MCF 10A (cell line): ENCODE results near the gene IGF2BP3. TPM values are rescaled to one million over a fixed set of nuclear protein-coding genes. Genes with fewer than 3 reads are reported as not detected.

Experiments
- BruUV-seq: library from RNA; stranded (reverse); fragments of 400-500 nt; replicated peaks from 2 replicates; lab custom pipeline; 2021; lab: Mats Ljungman, UMichigan
- CTCF ChIA-PET: fragments of 300-600 bp; sonication (Branson Sonifier 250); formaldehyde crosslinking; extraction: SDS; loops from one replicate; lab custom pipeline; 2021; ENCODE audit warnings: antibody characterized with exemption, inconsistent platforms; lab: Yijun Ruan, JAX
- POLR2A ChIA-PET: fragments of 300-600, 350-650 bp; sonication (Branson Sonifier 250); formaldehyde crosslinking; extraction: SDS; loops from one replicate; lab custom pipeline; 2020; ENCODE audit warnings: antibody characterized with exemption, inconsistent platforms; lab: Yijun Ruan, JAX
- DNase-seq: peaks from one replicate; pipeline ENCODE4 v3.0.0-alpha.2; 2018; ENCODE audit not compliant: unreplicated experiment
- H3K27ac Mint-ChIP-seq: one replicate; pipeline ENCODE4 v1.8.0; 2022; ENCODE audit warnings: mild to moderate bottlenecking, low read depth, mixed read lengths; ENCODE audit not compliant: unreplicated experiment
- H3K27me3 Mint-ChIP-seq: one replicate; pipeline ENCODE4 v1.8.0; 2022; ENCODE audit warnings: mixed read lengths; ENCODE audit not compliant: insufficient read depth, unreplicated experiment
- H3K36me3 Mint-ChIP-seq: one replicate; pipeline ENCODE4 v1.8.0; 2022; ENCODE audit warnings: mild to moderate bottlenecking, moderate library complexity, mixed read lengths; ENCODE audit not compliant: insufficient read depth, unreplicated experiment
- H3K4me1 Mint-ChIP-seq: one replicate; pipeline ENCODE4 v1.8.0; 2022; ENCODE audit warnings: mixed read lengths; ENCODE audit not compliant: insufficient read depth, unreplicated experiment
- H3K4me3 Mint-ChIP-seq: one replicate; pipeline ENCODE4 v1.8.0; 2022; ENCODE audit warnings: mild to moderate bottlenecking, moderate library complexity, mixed read lengths; ENCODE audit not compliant: unreplicated experiment
- H3K9me3 Mint-ChIP-seq: one replicate; pipeline ENCODE4 v1.8.0; 2022; ENCODE audit warnings: mixed read lengths; ENCODE audit not compliant: unreplicated experiment
- CTCF ChIP-seq: fragments of 200-600 bp; IDR thresholded peaks from one replicate; pipeline ENCODE4 v1.8.0; 2022; ENCODE audit warnings: antibody characterized with exemption, mild to moderate bottlenecking; ENCODE audit not compliant: unreplicated experiment
- intact Hi-C: fragments of 100-400 bp; cut with micrococcal nuclease; formaldehyde crosslinking; loops from 2 replicates; pipeline ENCODE4 v1.14.1; 2022
- total RNA-seq: library from RNA; stranded (reverse); gene quantifications from 2 replicates; pipeline ENCODE4 v1.2.3, GENCODE V29; 2022

The IGF2BP3 gene
- total RNA-seq, 1 experiment from 2014 or later = 29.8 TPM

GRCh38 chr7:23279819-23280525 lies 190.3 kb downstream of the IGF2BP3 start:
- Mint-ChIP-seq H3K4me1 (no peaks in the 10 kb centered on the region), H3K27me3 (no peaks in the 10 kb centered on the region), H3K4me3 (no peak overlapping the region), H3K36me3 (no peaks in the 10 kb centered on the region), H3K27ac (no peak overlapping the region), H3K9me3 (no peaks in the 10 kb centered on the region)
- DNase-seq = no peak
- BruUV-seq = no TSS peak
- ChIA-PET POLR2A (interaction anchor here (1.2 to 1.4 kb wide), 2 partner anchors 14 to 20 kb away, joined by 4 to 7 read pairs; no protein-coding TSS in a partner anchor), CTCF (interaction anchor here (0.5 to 2.3 kb wide), 13 partner anchors 8 to 1863 kb away, joined by 3 to 12 read pairs (median 3); partner anchors contain the start of gene MALSU1)
- intact Hi-C loops = no loop called here
- no peak for TF ChIP-seq CTCF

- POLR2A ChIA-PET = interaction anchor here (1.1 kb wide), 1 partner anchor 9 kb away, joined by 3 read pairs; no protein-coding TSS in a partner anchor
- Mint-ChIP-seq H3K4me1 (peaks cover 6% of the 10 kb centered on the region), H3K4me3 (no peak overlapping the region), H3K36me3 (peaks cover 5% of the 10 kb centered on the region), H3K27me3 (no peaks in the 10 kb centered on the region), H3K27ac (no peak overlapping the region), H3K9me3 (no peaks in the 10 kb centered on the region)
- CTCF ChIA-PET = interaction anchor here (0.6 to 4.0 kb wide), 23 partner anchors 9 to 268 kb away, joined by 3 to 47 read pairs (median 4); no protein-coding TSS in a partner anchor
- intact Hi-C loops = loop anchor here (1.0 kb wide), 3 partner anchors 80 to 268 kb away; no protein-coding TSS in a partner anchor
- TF ChIP-seq CTCF = peak; percentile 74
- BruUV-seq = no TSS peak
- peak; percentile 83 for DNase-seq
These were observed 192.8 kb downstream of the IGF2BP3 start for GRCh38 chr7:23277359-23277989.

- ChIA-PET POLR2A (interaction anchor here (0.6 to 1.1 kb wide), 2 partner anchors 9 to 153 kb away, joined by 3 read pairs; no protein-coding TSS in a partner anchor), CTCF (interaction anchor here (0.6 to 4.0 kb wide), 25 partner anchors 8 to 735 kb away, joined by 3 to 47 read pairs (median 4); no protein-coding TSS in a partner anchor)
- peaks cover 6% of the 10 kb centered on the region for H3K4me1 Mint-ChIP-seq
- no peak overlapping the region for H3K4me3 Mint-ChIP-seq
- no peak overlapping the region for H3K27ac Mint-ChIP-seq
- H3K27me3 Mint-ChIP-seq = no peaks in the 10 kb centered on the region
- no peaks in the 10 kb centered on the region for H3K9me3 Mint-ChIP-seq
- no peak for DNase-seq
- peaks cover 5% of the 10 kb centered on the region for H3K36me3 Mint-ChIP-seq
- intact Hi-C loops = loop anchor here (1.0 kb wide), 3 partner anchors 80 to 268 kb away; no protein-coding TSS in a partner anchor
- BruUV-seq = no TSS peak
- no peak for TF ChIP-seq CTCF
These were observed 193.3 kb downstream of the IGF2BP3 start for GRCh38 chr7:23276947-23277346.

- no peak for TF ChIP-seq CTCF
- Mint-ChIP-seq H3K27ac (no peak overlapping the region), H3K4me3 (no peak overlapping the region), H3K36me3 (peaks cover 5% of the 10 kb centered on the region), H3K9me3 (no peaks in the 10 kb centered on the region), H3K27me3 (no peaks in the 10 kb centered on the region), H3K4me1 (peaks cover 6% of the 10 kb centered on the region)
- ChIA-PET POLR2A (interaction anchor here (0.6 to 1.1 kb wide), 3 partner anchors 8 to 154 kb away, joined by 3 read pairs; no protein-coding TSS in a partner anchor), CTCF (interaction anchor here (0.5 to 4.0 kb wide), 17 partner anchors 14 to 734 kb away, joined by 3 to 47 read pairs (median 4); no protein-coding TSS in a partner anchor)
- intact Hi-C loops = no loop called here
- BruUV-seq = no TSS peak
- no peak for DNase-seq
These were observed 193.9 kb downstream of the IGF2BP3 start for GRCh38 chr7:23276376-23276775.
